HepG2 (cell line): Measurements from ENCODE around the gene GALNT16. TPM values are rescaled to one million over a fixed set of nuclear protein-coding genes. Genes with fewer than 3 reads are reported as not detected.

Source experiments
- DMAP1 ChIP-seq: IDR thresholded peaks from 2 replicates; pipeline ENCODE4 v1.6.1; 2016
- KLF16 ChIP-seq, 2 experiments: sonication (generic) in 1 of 2; formaldehyde crosslinking in 1 of 2; IDR thresholded peaks; 2 replicates each; pipeline versions ENCODE4 v1.6.1 to v1.8.0; 2016 to 2023; ENCODE audit warnings: missing genetic modification reagents in 2 of 2, missing compliant biosample characterization in 1 of 2
- MIXL1 ChIP-seq: IDR thresholded peaks from 2 replicates; pipeline ENCODE4 v1.6.1; 2016
- SNAPC4 ChIP-seq: sonication (generic); formaldehyde crosslinking; IDR thresholded peaks from 2 replicates; pipeline ENCODE4 v1.4.0; 2020; ENCODE audit warnings: mild to moderate bottlenecking, missing genetic modification reagents
- SNRNP70 ChIP-seq: fragments of 200-400 bp; formaldehyde crosslinking; IDR thresholded peaks from 2 replicates; pipeline ENCODE4 v1.6.1; 2017; ENCODE audit warnings: mild to moderate bottlenecking, low read depth, low read length, moderate library complexity
- SOX6 ChIP-seq, 2 experiments: fragments of 450-650 bp in 1 of 2; sonication (generic) in 1 of 2; formaldehyde crosslinking in 1 of 2; IDR thresholded peaks; 2 replicates each; pipeline versions ENCODE4 v1.4.0 to v1.6.1; 2017 to 2020; ENCODE audit warnings: antibody characterized with exemption in 1 of 2, mild to moderate bottlenecking in 1 of 2, missing genetic modification reagents in 1 of 2
- TCF12 ChIP-seq, 2 experiments: fragments of 450-650 bp in 1 of 2; sonication (generic) in 1 of 2; formaldehyde crosslinking in 1 of 2; IDR thresholded peaks; 2 replicates each; pipeline versions ENCODE4 v1.6.1 to v1.8.0; 2017 to 2022; ENCODE audit warnings: antibody characterized with exemption in 1 of 2, mild to moderate bottlenecking in 1 of 2, missing genetic modification reagents in 1 of 2, moderate library complexity in 1 of 2
- ZFP37 ChIP-seq: sonication (generic); formaldehyde crosslinking; IDR thresholded peaks from 2 replicates; pipeline ENCODE4 v1.4.0; 2020; ENCODE audit warnings: missing genetic modification reagents, borderline replicate concordance
- ZHX1 ChIP-seq: sonication (generic); formaldehyde crosslinking; IDR thresholded peaks from 2 replicates; pipeline ENCODE4 v1.8.1; 2022; ENCODE audit warnings: low read depth, mild to moderate bottlenecking, missing genetic modification reagents
- ZNF576 ChIP-seq: sonication (generic); formaldehyde crosslinking; IDR thresholded peaks from 2 replicates; pipeline ENCODE4 v1.4.0; 2020; ENCODE audit warnings: mild to moderate bottlenecking, missing genetic modification reagents
- ZNF619 ChIP-seq: sonication (generic); formaldehyde crosslinking; IDR thresholded peaks from 2 replicates; pipeline ENCODE4 v1.4.0; 2020; ENCODE audit warnings: mild to moderate bottlenecking, missing genetic modification reagents
- ZNF788 ChIP-seq: sonication (generic); formaldehyde crosslinking; IDR thresholded peaks from 2 replicates; pipeline ENCODE4 v1.5.0; 2020; ENCODE audit warnings: mild to moderate bottlenecking, missing genetic modification reagents, borderline replicate concordance
- polyA plus RNA-seq, 8 experiments: library from polyadenylated mRNA; depleted of rRNA in 3 of 8; stranded (reverse) in 7 of 8; unstranded in 1 of 8; fragments of >200 nt; fragmentation: Illumina TruSeq in 4 of 8; extraction: Trizol in 4 of 8; gene quantifications; 2 replicates each; pipeline versions ENCODE4 v1.2.1 to v1.2.3, GENCODE V29; 2011 to 2016; ENCODE audit warnings: low read depth in 4 of 8, missing spikeins in 1 of 8, mixed read lengths in 1 of 8; ENCODE audit not compliant: insufficient read depth in 1 of 8
- total RNA-seq, 5 experiments: library from RNA; depleted of rRNA; stranded (reverse); fragments of >200 nt; fragmentation: Illumina TruSeq; extraction: Trizol; gene quantifications; 2 replicates each; pipeline ENCODE4 v1.2.3, GENCODE V29; 2016; ENCODE audit warnings: low read depth in 1 of 5

Gene GALNT16
- total and polyA plus RNA-seq, 2 of the 13 experiments (the other 11 are each of a cell fraction or from before 2014, with no cell fraction given) = 0.54 to 0.82 TPM

- TF ChIP-seq SNAPC4 (CRISPR knock-in tag) = no peak
- TF ChIP-seq TCF12 (IDR thresholded peaks at IDR 0.05) = no peak
- TF ChIP-seq TCF12 (CRISPR knock-in tag; IDR thresholded peaks at IDR 0.05) = no peak
- no peak for TF ChIP-seq MIXL1 (CRISPR knock-in tag)
- no peak for TF ChIP-seq ZNF619
- TF ChIP-seq DMAP1 (CRISPR knock-in tag) = no peak
- TF ChIP-seq ZNF576 (CRISPR knock-in tag) = no peak
- TF ChIP-seq ZNF788 (CRISPR knock-in tag) = no peak
- no peak for TF ChIP-seq SOX6 (IDR thresholded peaks at IDR 0.05)
- no peak for TF ChIP-seq SOX6 (CRISPR knock-in tag; IDR thresholded peaks at IDR 0.05)
- TF ChIP-seq SNRNP70 = no peak
- TF ChIP-seq KLF16 (CRISPR knock-in tag; IDR thresholded peaks at IDR 0.05) = no peak
- no peak for TF ChIP-seq ZFP37 (CRISPR knock-in tag)
- TF ChIP-seq ZHX1 = no peak
Observed at GRCh38 chr14:69328317-69328716, 68.4 kb downstream of the GALNT16 start (continued).
